CD14-positive monocyte (primary cell): ENCODE results near the gene TAF4. TPM values are rescaled to one million over a fixed set of nuclear protein-coding genes. Genes with fewer than 3 reads are reported as not detected.

ENCODE experiments used
- DNase-seq, 3 donors: peaks; one replicate each; pipeline ENCODE4 v3.0.0-alpha.2; 2011 to 2022
- H2AFZ ChIP-seq: 2 replicates; pipeline ENCODE4 v1.6.0; 2012; ENCODE audit warnings: mild to moderate bottlenecking, low read depth, low read length, inconsistent platforms; ENCODE audit not compliant: insufficient read depth, poor library complexity, severe bottlenecking
- H3K27ac ChIP-seq, 2 donors: 1 replicate in 1 of 2; 2 replicates in 1 of 2; pipeline ENCODE4 v1.5.1; 2012 to 2013; ENCODE audit warnings: low read length in 2 of 2, control low read depth in 1 of 2, inconsistent platforms in 1 of 2, low read depth in 1 of 2, mild to moderate bottlenecking in 1 of 2
- H3K27me3 ChIP-seq, 2 donors: one replicate each; pipeline versions ENCODE4 v1.6.0 to v1.6.1; 2011 to 2013; ENCODE audit warnings: low read length in 2 of 2; ENCODE audit not compliant: control insufficient read depth in 2 of 2, insufficient read depth in 2 of 2
- H3K36me3 ChIP-seq, 2 donors: replicated peaks in 1 of 2; 1 replicate in 1 of 2; 2 replicates in 1 of 2; pipeline versions ENCODE4 v1.5.1 to v1.6.1; 2012 to 2013; ENCODE audit warnings: low read length in 2 of 2, control low read depth in 1 of 2, inconsistent platforms in 1 of 2, mild to moderate bottlenecking in 1 of 2; ENCODE audit not compliant: insufficient read depth in 2 of 2, control insufficient read depth in 1 of 2
- H3K4me1 ChIP-seq, 2 donors: 1 replicate in 1 of 2; 2 replicates in 1 of 2; pipeline versions ENCODE4 v1.5.1 to v1.6.1; 2012 to 2013; ENCODE audit warnings: low read length in 2 of 2, control low read depth in 1 of 2, inconsistent platforms in 1 of 2, mild to moderate bottlenecking in 1 of 2, moderate library complexity in 1 of 2; ENCODE audit not compliant: insufficient read depth in 2 of 2, control insufficient read depth in 1 of 2
- H3K4me2 ChIP-seq: replicated peaks from 2 replicates; pipeline ENCODE3; 2012; ENCODE audit warnings: low read length, moderate library complexity, mild to moderate bottlenecking; ENCODE audit not compliant: poor library complexity, severe bottlenecking; ENCODE audit errors: extremely low read depth
- H3K4me3 ChIP-seq, 3 experiments: fragments of 200-600 bp in 1 of 3; sonication (generic) in 1 of 3; replicated peaks in 1 of 3; 1 replicate in 2 of 3; 2 replicates in 1 of 3; pipeline ENCODE4 v1.5.1; 2011 to 2013; ENCODE audit warnings: low read length in 3 of 3, mild to moderate bottlenecking in 3 of 3, control low read depth in 2 of 3, low read depth in 2 of 3, inconsistent platforms in 1 of 3, moderate library complexity in 1 of 3
- H3K79me2 ChIP-seq: 2 replicates; pipeline ENCODE4 v1.6.0; 2012; ENCODE audit warnings: mild to moderate bottlenecking, control low read depth, inconsistent platforms, low read length, moderate library complexity; ENCODE audit not compliant: insufficient read depth
- H3K9ac ChIP-seq: 2 replicates; pipeline ENCODE4 v1.6.0; 2017; ENCODE audit warnings: low read length, mild to moderate bottlenecking; ENCODE audit not compliant: insufficient read depth, poor library complexity, severe bottlenecking
- H3K9me3 ChIP-seq, 2 donors: replicated peaks in 1 of 2; 1 replicate in 1 of 2; 2 replicates in 1 of 2; pipeline versions ENCODE4 v1.5.1 to v1.6.1; 2012 to 2013; ENCODE audit warnings: low read length in 2 of 2, control low read depth in 1 of 2; ENCODE audit not compliant: control insufficient read depth in 1 of 2, insufficient read depth in 1 of 2
- H4K20me1 ChIP-seq: 2 replicates; pipeline ENCODE4 v1.6.0; 2012; ENCODE audit warnings: mild to moderate bottlenecking, low read length, control low read depth, moderate library complexity; ENCODE audit not compliant: insufficient read depth
- H3K27ac Mint-ChIP-seq, 7 donors: one replicate each; pipeline ENCODE4 v1.8.0; 2020; ENCODE audit warnings: mild to moderate bottlenecking in 7 of 7, mixed read lengths in 7 of 7, moderate library complexity in 6 of 7, inconsistent platforms in 2 of 7
- H3K27me3 Mint-ChIP-seq, 3 donors: one replicate each; pipeline ENCODE4 v1.8.0; 2021 to 2022; ENCODE audit warnings: low read depth in 3 of 3, mild to moderate bottlenecking in 3 of 3, mixed read lengths in 3 of 3, moderate library complexity in 3 of 3, inconsistent platforms in 1 of 3
- H3K36me3 Mint-ChIP-seq, 2 donors: one replicate each; pipeline ENCODE4 v1.8.0; 2020; ENCODE audit warnings: mixed read lengths in 2 of 2, inconsistent platforms in 1 of 2, mild to moderate bottlenecking in 1 of 2
- H3K4me1 Mint-ChIP-seq: one replicate; pipeline ENCODE4 v1.8.0; 2020; ENCODE audit warnings: mild to moderate bottlenecking, mixed read lengths
- H3K4me3 Mint-ChIP-seq, 2 donors: one replicate each; pipeline ENCODE4 v1.8.0; 2020; ENCODE audit warnings: mild to moderate bottlenecking in 2 of 2, mixed read lengths in 2 of 2, moderate library complexity in 1 of 2
- H3K9me3 Mint-ChIP-seq, 7 donors: one replicate each; pipeline ENCODE4 v1.8.0; 2020 to 2022; ENCODE audit warnings: mixed read lengths in 7 of 7, mild to moderate bottlenecking in 6 of 7, moderate library complexity in 6 of 7, inconsistent platforms in 2 of 7
- WGBS: methylation state at CpG from one replicate; pipeline ENCODE4 v1.1.5; 2013; ENCODE audit warnings: missing lambda C conversion rate; ENCODE audit not compliant: insufficient coverage; 5-methylcytosine and 5-hydroxymethylcytosine counted together
- intact Hi-C, 2 donors: fragments of 100-400 bp; cut with micrococcal nuclease; formaldehyde crosslinking; loops; one replicate each; pipeline versions ENCODE4 v1.15.0 to v1.15.1; 2023
- polyA plus RNA-seq, 3 donors: library from polyadenylated mRNA; depleted of rRNA in 1 of 3; unstranded in 2 of 3; stranded (reverse) in 1 of 3; fragments of 300-500 nt in 2 of 3; fragments of >200 nt in 1 of 3; fragmentation: Illumina TruSeq in 2 of 3; gene quantifications; 1 replicate in 2 of 3; 2 replicates in 1 of 3; pipeline ENCODE4 v1.2.3, GENCODE V29; 2012 to 2021
- TF ChIP-seq, protein P1 (sequence below): fragments of 200-600 bp; IDR thresholded peaks from one replicate; pipeline ENCODE4 v1.8.0; 2022; ENCODE audit warnings: antibody characterized with exemption, mild to moderate bottlenecking

TAF4 gene
- polyA plus RNA-seq, 3 donors: 0.48 to 14.9 (median 0.99) TPM

DNA sequence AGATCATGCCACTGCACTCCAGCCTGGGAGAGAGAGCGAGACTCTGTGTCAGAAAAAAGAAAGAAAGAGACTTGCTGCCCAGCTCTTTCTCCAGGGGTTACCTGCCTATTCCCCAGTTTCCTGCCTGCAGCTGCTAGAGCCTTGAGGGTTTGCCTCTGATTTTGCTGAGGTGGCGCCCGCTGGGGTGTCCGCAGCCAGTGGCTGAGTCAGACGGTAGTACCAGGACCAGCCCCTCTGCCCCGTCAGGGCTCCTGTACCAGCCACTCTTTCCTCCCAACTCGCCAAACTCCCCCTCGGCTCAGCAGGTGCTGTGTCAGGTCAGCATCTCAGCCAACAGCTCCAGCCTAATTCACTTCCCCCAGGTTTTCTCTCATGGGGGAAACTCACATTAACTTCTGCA lies 49.2 kb upstream of the TAF4 start:
- peaks cover 33 to 67% (median 61%) of the 10 kb centered on the region in 7 donors for H3K9me3 Mint-ChIP-seq
- TF ChIP-seq, protein P1, sequence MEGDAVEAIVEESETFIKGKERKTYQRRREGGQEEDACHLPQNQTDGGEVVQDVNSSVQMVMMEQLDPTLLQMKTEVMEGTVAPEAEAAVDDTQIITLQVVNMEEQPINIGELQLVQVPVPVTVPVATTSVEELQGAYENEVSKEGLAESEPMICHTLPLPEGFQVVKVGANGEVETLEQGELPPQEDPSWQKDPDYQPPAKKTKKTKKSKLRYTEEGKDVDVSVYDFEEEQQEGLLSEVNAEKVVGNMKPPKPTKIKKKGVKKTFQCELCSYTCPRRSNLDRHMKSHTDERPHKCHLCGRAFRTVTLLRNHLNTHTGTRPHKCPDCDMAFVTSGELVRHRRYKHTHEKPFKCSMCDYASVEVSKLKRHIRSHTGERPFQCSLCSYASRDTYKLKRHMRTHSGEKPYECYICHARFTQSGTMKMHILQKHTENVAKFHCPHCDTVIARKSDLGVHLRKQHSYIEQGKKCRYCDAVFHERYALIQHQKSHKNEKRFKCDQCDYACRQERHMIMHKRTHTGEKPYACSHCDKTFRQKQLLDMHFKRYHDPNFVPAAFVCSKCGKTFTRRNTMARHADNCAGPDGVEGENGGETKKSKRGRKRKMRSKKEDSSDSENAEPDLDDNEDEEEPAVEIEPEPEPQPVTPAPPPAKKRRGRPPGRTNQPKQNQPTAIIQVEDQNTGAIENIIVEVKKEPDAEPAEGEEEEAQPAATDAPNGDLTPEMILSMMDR: no peak
- H3K27me3 Mint-ChIP-seq: peaks cover 15 to 43% (median 20%) of the 10 kb centered on the region in 3 donors
- H3K4me3 Mint-ChIP-seq: no peak overlapping the region
- H3K27me3 ChIP-seq: peaks cover 0 to 5% of the 10 kb centered on the region in 2 donors
- no peak overlapping the region for H3K27ac ChIP-seq
- H3K36me3 Mint-ChIP-seq: no peaks in the 10 kb centered on the region
- no peak overlapping the region for H3K9ac ChIP-seq
- DNase-seq: no peak
- H4K20me1 ChIP-seq: no peaks in the 10 kb centered on the region
- intact Hi-C loops: no loop called here
- H3K36me3 ChIP-seq: no peaks in the 10 kb centered on the region
- no peaks in the 10 kb centered on the region for H3K79me2 ChIP-seq
- no peaks in the 10 kb centered on the region for H3K4me1 Mint-ChIP-seq
- no peak overlapping the region for H2AFZ ChIP-seq
- no peaks in the 10 kb centered on the region for H3K4me1 ChIP-seq
- H3K4me2 ChIP-seq: no peak overlapping the region
- H3K4me3 ChIP-seq: no peak overlapping the region
- 55% methylated on average over 8 of the region's 8 CpGs for WGBS
- H3K9me3 ChIP-seq: peaks cover 35 to 56% of the 10 kb centered on the region in 2 donors
- H3K27ac Mint-ChIP-seq: no peak overlapping the region

DNA sequence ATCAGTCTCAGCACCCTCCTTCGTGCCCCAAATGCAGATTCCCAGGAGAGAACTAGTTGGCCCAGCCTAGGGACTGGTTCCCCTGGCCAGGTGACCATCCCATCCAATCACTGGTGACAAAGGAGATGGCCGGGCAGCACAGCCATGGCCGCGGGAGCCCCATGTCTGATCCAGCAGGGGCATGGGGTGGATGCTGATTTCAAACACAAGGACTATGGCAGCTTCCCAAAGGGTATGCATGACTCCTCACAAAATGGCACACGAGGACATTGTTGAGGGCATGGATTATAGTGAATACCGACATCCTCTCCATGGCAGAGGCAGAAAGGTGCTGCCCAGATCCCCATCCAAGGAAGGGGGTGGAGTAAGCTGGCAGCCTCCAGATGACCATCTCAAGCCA lies 46.7 kb upstream of the TAF4 start:
- H3K4me3 Mint-ChIP-seq: no peak overlapping the region

More for the DNA sequence above, 46.7 kb upstream of the TAF4 start:
- H3K79me2 ChIP-seq: no peaks in the 10 kb centered on the region
- H3K9me3 Mint-ChIP-seq: peaks cover 44 to 92% (median 86%) of the 10 kb centered on the region in 7 donors
- H3K27me3 Mint-ChIP-seq: peaks cover 8 to 22% (median 10%) of the 10 kb centered on the region in 3 donors
- H3K9me3 ChIP-seq: peaks cover 58 to 73% of the 10 kb centered on the region in 2 donors
- no peaks in the 10 kb centered on the region for H3K4me1 Mint-ChIP-seq
- TF ChIP-seq, protein P1: no peak
- no peak for DNase-seq
- H3K4me2 ChIP-seq: no peak overlapping the region
- no peaks in the 10 kb centered on the region for H3K27me3 ChIP-seq
- WGBS: 88% methylated on average over 5 of the region's 6 CpGs
- no peaks in the 10 kb centered on the region for H3K4me1 ChIP-seq
- no peak overlapping the region for H3K27ac ChIP-seq
- H3K27ac Mint-ChIP-seq: no peak overlapping the region
- H3K36me3 Mint-ChIP-seq: no peaks in the 10 kb centered on the region
- H3K9ac ChIP-seq: no peak overlapping the region
- no peaks in the 10 kb centered on the region for H4K20me1 ChIP-seq
- intact Hi-C loops: no loop called here
- H3K36me3 ChIP-seq: no peaks in the 10 kb centered on the region
- H3K4me3 ChIP-seq: no peak overlapping the region
- H2AFZ ChIP-seq: no peak overlapping the region
